Measurements from ENCODE around the gene ACTL7B. TPM values are rescaled to one million over a fixed set of nuclear protein-coding genes. Genes with fewer than 3 reads are reported as not detected.

ACTL7B gene
- total RNA-seq, 2 donors from 2014 or later = not detected

DNA sequence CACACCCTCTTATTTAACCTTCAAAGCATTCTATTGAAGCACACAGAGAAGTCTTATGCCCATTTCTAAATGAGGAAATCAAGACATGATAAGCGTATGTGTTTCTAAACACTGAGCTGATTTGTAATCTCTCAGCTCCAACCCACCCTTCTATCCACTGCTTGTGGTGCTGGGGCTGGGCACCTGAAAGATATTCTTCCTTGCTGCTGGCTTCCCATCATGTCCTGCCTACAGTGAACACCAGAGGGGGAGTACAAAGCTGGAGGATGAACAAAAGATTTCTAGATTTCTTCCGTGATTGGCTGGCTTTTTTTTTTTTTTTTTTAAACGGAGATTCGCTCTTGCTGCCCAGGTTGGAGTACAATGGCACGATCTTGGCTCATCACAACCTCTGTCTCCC, 20.6 kb upstream of the ACTL7B start:
- H3K36me3 ChIP-seq = peaks cover 60% of the 10 kb centered on the region
- no peaks in the 10 kb centered on the region for H3K9me3 ChIP-seq
- TF ChIP-seq, protein P1, sequence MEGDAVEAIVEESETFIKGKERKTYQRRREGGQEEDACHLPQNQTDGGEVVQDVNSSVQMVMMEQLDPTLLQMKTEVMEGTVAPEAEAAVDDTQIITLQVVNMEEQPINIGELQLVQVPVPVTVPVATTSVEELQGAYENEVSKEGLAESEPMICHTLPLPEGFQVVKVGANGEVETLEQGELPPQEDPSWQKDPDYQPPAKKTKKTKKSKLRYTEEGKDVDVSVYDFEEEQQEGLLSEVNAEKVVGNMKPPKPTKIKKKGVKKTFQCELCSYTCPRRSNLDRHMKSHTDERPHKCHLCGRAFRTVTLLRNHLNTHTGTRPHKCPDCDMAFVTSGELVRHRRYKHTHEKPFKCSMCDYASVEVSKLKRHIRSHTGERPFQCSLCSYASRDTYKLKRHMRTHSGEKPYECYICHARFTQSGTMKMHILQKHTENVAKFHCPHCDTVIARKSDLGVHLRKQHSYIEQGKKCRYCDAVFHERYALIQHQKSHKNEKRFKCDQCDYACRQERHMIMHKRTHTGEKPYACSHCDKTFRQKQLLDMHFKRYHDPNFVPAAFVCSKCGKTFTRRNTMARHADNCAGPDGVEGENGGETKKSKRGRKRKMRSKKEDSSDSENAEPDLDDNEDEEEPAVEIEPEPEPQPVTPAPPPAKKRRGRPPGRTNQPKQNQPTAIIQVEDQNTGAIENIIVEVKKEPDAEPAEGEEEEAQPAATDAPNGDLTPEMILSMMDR (IDR thresholded peaks at IDR 0.05) = no peak
- DNase-seq (ENCODE audit: low spot score) = no peak
- no peak overlapping the region for H3K4me3 ChIP-seq
- ATAC-seq (ENCODE audit: insufficient number of reproducible peaks, low FRiP score, low read depth) = no peak
- H3K27me3 ChIP-seq (replicated peaks; ENCODE audit: insufficient read depth) = no peaks in the 10 kb centered on the region
- no peaks in the 10 kb centered on the region for H3K4me1 ChIP-seq (ENCODE audit: control insufficient read depth in 1 of 2, low read depth in 2 of 2)
- H3K27ac ChIP-seq = no peak overlapping the region

DNA sequence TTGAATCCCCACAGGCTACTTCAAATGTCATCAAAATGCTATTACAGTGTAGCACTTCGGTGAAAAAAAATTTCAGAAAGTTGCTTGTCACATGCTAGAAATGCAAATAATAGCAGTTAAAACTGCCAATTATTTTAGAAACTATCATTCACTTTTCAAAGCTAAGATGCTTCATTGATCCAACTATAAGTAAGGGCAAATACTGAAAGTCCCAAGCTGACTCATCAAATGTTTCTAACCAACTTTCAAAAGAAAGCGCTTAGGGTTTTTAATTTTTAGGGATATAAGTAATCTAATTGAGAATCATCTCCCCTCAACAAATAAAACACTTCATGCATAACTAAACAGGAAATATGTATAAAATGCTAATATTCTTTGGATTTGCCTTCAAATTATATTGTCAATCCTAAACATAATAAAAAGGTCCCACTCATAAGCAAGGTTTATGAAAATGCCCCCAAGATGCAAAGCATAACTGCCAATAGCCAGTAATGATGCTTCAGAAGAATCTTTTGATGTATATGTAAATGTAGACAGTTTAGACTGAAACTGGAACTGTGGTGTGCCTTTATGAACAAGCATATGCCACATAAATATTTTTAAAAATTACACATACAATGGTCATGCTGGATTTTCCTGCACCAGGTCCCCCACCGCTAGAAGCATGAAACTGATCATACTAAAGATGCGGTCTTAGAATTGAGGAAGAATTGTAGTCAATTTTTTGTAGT, 18.4 kb upstream of the ACTL7B start:
- TF ChIP-seq, protein P1 (IDR thresholded peaks at IDR 0.05) = no peak

DNA sequence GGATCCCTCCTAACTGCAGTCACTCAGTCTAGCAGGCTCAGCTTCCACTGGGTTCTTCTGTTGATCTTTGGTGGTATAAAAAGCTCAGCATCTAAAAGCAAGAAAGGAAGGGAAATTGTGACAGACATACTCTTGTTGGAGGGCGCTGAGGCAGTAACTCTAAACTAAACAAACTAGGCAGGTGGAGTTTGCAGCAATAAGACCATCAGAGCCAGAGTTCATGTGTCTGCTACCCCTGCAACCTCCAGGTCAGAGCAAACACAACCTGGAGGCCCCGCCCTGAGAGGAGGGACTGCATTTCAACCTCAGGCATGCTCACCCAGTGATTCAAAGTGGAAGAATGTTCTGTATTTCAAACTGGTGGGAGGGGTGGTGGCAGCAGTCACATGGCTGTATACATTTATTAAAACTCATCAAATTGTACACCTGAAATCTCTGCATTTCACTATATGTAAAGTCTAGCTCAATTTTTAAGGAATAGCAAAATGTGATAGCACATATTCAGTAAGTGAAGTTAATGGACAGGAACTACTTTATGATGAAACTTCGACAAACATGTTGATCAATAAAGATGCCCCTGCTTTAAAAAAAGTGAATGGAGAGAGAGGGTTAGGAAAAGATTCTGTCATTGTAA, 13.4 kb upstream of the ACTL7B start:
- Histone ChIP-seq H3K27me3 (replicated peaks; ENCODE audit: insufficient read depth) (no peaks in the 10 kb centered on the region), H3K9me3 (no peaks in the 10 kb centered on the region), H3K4me3 (no peak overlapping the region), H3K36me3 (peaks cover 14% of the 10 kb centered on the region), H3K4me1 (ENCODE audit: control insufficient read depth in 1 of 2, low read depth in 2 of 2) (no peaks in the 10 kb centered on the region), H3K27ac (no peak overlapping the region)
- DNase-seq (ENCODE audit: low spot score) (no peak), ATAC-seq (ENCODE audit: insufficient number of reproducible peaks, low FRiP score, low read depth) (no peak)
- TF ChIP-seq, protein P1 (IDR thresholded peaks at IDR 0.05) = no peak

More for the DNA sequence above, 18.4 kb upstream of the ACTL7B start:
- H3K9me3 ChIP-seq = no peaks in the 10 kb centered on the region
- H3K36me3 ChIP-seq = peaks cover 45% of the 10 kb centered on the region
- H3K27ac ChIP-seq = no peak overlapping the region
- DNase-seq (ENCODE audit: low spot score) (no peak), ATAC-seq (ENCODE audit: insufficient number of reproducible peaks, low FRiP score, low read depth) (no peak)
- no peak overlapping the region for H3K4me3 ChIP-seq
- H3K27me3 ChIP-seq (replicated peaks; ENCODE audit: insufficient read depth) = no peaks in the 10 kb centered on the region
- no peaks in the 10 kb centered on the region for H3K4me1 ChIP-seq (ENCODE audit: control insufficient read depth in 1 of 2, low read depth in 2 of 2)

DNA sequence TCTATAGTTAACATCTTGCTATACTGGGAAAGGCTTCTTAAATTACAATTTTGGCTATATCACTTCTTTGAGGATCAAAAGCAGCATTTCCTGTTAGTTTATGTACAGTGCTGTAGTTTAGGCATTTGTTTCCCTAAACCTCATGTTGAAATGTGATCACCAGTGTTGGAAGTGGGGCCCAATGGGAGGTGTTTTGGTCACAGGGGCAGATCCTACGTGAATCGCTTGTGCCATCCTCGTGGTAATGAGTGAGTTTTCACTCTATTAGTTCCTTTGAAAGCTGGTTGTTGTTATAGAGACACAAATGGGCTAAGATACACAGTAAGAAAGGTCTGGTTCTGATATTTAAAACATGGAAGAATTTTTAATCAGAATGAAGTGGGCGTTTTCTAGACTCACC, 12.0 kb upstream of the ACTL7B start:
- Histone ChIP-seq H3K4me1 (ENCODE audit: control insufficient read depth in 1 of 2, low read depth in 2 of 2) (no peaks in the 10 kb centered on the region), H3K36me3 (peaks cover 3% of the 10 kb centered on the region), H3K9me3 (no peaks in the 10 kb centered on the region), H3K27ac (no peak overlapping the region), H3K4me3 (no peak overlapping the region), H3K27me3 (replicated peaks; ENCODE audit: insufficient read depth) (no peaks in the 10 kb centered on the region)
- TF ChIP-seq, protein P1 (IDR thresholded peaks at IDR 0.05) = no peak
- DNase-seq (ENCODE audit: low spot score) = no peak
- no peak for ATAC-seq (ENCODE audit: insufficient number of reproducible peaks, low FRiP score, low read depth)

DNA sequence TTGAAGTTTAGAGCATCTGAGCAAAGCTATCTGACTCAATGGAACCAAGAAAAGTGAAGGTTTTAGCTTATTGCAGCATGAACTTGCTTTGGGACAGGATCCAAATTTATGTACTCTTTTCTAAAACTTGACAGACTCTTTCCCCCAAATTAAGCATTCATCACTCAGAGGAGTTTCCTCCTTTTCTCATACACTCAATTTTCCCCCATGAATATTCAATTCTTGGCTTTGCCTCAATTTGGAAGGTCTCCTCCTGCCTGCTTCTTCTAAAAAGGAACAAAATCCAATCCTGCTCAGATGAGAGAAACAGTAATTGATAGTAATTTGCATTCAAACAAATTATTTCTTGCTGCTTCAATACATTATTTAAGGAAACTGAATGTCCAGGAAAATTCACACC, 11.3 kb upstream of the ACTL7B start:
- H3K27me3 ChIP-seq (replicated peaks; ENCODE audit: insufficient read depth) = no peaks in the 10 kb centered on the region
- TF ChIP-seq, protein P1 (IDR thresholded peaks at IDR 0.05) = no peak
- DNase-seq (ENCODE audit: low spot score) (no peak), ATAC-seq (ENCODE audit: insufficient number of reproducible peaks, low FRiP score, low read depth) (no peak)
- H3K9me3 ChIP-seq = no peaks in the 10 kb centered on the region
- no peaks in the 10 kb centered on the region for H3K4me1 ChIP-seq (ENCODE audit: control insufficient read depth in 1 of 2, low read depth in 2 of 2)
- H3K4me3 ChIP-seq = no peak overlapping the region
- H3K36me3 ChIP-seq = peaks cover 3% of the 10 kb centered on the region
- no peak overlapping the region for H3K27ac ChIP-seq
